ENCODE data around the gene GPR107.

The GPR107 gene

DNA sequence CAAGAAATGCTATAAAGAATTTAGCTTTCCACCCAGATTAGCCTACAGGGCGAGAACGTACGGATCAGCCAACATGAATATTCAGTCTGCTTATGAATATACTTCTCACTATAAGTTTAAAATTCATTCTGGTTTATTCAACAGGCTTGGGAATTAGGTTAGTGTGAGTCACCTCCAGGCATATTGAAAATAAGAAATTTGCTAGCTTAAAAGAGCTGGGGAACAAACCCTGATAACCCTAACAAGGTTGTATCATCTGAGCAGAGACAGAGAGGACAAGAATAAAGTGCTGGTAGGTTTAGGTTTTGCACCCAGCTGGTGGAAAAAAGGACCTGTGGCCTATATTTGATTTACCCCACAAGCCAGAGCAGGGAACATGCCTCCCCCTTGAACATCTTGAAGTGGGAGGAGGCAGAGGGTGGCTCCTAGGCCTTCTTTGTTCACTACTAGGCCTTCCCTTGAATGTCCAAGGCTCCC is 23.0 kb upstream of the GPR107 start:
- TF ChIP-seq, protein P1, sequence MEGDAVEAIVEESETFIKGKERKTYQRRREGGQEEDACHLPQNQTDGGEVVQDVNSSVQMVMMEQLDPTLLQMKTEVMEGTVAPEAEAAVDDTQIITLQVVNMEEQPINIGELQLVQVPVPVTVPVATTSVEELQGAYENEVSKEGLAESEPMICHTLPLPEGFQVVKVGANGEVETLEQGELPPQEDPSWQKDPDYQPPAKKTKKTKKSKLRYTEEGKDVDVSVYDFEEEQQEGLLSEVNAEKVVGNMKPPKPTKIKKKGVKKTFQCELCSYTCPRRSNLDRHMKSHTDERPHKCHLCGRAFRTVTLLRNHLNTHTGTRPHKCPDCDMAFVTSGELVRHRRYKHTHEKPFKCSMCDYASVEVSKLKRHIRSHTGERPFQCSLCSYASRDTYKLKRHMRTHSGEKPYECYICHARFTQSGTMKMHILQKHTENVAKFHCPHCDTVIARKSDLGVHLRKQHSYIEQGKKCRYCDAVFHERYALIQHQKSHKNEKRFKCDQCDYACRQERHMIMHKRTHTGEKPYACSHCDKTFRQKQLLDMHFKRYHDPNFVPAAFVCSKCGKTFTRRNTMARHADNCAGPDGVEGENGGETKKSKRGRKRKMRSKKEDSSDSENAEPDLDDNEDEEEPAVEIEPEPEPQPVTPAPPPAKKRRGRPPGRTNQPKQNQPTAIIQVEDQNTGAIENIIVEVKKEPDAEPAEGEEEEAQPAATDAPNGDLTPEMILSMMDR (IDR thresholded peaks at IDR 0.05; ENCODE audit: extremely low read depth, missing control alignments) = no peak
- DNase-seq (ENCODE audit: low spot score) = no peak

DNA sequence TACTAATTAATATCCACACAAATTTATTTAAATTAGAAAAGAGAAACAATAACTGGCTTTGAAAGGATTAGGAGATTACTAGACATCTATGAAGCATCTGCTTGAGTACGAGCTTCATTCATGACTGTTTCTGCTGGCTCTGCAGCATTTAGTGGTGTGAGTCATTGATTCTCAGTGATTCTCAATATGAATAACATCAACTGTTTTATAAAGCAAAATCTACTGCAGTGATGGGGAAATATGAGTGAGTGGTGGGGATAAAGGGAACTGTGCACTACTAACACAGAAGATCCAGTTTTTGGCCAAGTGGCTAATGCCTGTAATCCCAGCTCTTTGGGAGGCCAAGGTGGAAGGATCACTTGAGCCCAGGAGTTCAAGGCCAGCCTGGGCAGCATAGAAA is 19.1 kb upstream of the GPR107 start:
- TF ChIP-seq, protein P1 (IDR thresholded peaks at IDR 0.05; ENCODE audit: extremely low read depth, missing control alignments) = no peak
- DNase-seq (ENCODE audit: low spot score) = no peak

DNA sequence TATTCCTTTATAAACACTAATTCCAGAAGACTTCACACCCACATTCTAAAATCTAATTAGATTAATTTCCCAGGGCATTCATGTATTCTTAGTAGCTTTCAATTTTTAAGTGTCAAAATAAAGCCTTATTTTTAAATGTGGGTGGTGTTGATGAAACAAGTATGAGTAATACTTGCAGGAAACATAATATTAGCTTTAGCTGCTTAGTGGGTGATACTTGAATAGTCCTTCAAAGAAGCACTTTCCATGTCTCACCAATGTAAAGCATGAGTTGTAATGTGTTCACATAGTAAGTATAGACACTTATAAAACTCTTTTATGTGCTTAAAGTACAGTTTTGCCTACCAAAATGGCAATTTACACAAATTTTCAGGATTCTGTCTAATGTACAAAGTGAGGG is 17.6 kb upstream of the GPR107 start:
- no peak for DNase-seq (ENCODE audit: low spot score)
- TF ChIP-seq, protein P1 (IDR thresholded peaks at IDR 0.05; ENCODE audit: extremely low read depth, missing control alignments) = no peak

DNA sequence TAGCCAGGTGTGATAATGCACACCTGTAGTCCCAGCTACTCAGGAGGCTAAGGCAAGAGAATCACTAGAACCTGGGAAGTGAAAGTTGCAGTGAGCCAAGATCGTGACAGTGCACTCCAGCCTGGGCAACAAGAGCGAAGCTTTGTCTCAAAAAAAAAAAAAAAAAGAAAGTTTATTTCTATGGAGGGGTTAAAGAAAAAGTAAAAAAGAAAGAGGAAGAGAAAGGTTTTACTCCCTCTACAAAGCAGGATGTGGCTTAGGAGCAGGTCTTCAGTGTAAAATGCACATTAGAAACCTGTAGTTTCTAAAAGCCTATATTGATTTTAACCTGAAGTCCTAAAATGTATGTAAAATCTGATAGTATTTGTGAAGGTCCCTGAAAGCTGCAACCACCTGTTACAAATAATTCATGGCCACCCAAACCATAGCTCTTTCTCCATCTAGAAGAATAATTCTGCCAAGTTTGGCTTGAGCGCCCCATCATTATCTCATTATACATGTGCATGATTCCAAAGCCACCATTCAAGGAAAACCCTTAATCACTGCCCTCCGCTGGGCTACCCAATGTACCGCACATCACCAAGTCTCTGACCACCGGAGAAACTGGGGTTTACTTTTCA is 14.1 kb upstream of the GPR107 start:
- TF ChIP-seq, protein P1 (IDR thresholded peaks at IDR 0.05; ENCODE audit: extremely low read depth, missing control alignments) = no peak
- peak; percentile 35 for DNase-seq (ENCODE audit: low spot score)

DNA sequence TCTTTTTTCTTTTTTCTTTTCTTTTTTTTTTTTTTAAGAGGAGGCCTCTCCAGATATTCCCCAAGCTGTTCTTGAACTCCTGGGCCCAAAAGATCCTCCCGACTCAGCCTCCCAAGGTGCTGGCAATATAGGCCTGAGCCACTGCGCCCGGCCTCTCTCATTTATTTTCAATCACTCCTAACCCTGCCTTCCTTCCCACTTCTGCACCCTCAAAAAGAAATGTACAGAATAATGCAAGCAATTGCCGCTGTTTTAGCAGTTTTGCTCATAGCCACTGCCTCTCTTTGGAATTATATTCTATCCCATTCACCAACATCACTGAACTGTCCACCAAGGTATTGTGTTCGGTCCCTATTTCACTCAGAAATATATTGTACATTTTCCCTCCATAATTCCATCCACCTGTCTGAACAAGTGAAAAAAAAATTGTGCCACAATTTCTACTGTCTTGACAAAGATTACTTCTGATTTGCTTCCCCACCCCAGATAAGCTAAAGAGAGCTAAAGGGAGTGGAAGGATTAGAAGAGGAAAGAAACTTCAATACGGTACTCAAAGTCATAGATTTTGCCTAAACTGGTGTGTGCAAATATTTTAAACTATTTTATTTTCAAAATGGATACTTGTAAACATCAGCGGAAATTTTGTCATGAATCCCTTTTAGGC is 12.6 kb upstream of the GPR107 start:
- TF ChIP-seq, protein P1 (IDR thresholded peaks at IDR 0.05; ENCODE audit: extremely low read depth, missing control alignments) = no peak
- no peak for DNase-seq (ENCODE audit: low spot score)

DNA sequence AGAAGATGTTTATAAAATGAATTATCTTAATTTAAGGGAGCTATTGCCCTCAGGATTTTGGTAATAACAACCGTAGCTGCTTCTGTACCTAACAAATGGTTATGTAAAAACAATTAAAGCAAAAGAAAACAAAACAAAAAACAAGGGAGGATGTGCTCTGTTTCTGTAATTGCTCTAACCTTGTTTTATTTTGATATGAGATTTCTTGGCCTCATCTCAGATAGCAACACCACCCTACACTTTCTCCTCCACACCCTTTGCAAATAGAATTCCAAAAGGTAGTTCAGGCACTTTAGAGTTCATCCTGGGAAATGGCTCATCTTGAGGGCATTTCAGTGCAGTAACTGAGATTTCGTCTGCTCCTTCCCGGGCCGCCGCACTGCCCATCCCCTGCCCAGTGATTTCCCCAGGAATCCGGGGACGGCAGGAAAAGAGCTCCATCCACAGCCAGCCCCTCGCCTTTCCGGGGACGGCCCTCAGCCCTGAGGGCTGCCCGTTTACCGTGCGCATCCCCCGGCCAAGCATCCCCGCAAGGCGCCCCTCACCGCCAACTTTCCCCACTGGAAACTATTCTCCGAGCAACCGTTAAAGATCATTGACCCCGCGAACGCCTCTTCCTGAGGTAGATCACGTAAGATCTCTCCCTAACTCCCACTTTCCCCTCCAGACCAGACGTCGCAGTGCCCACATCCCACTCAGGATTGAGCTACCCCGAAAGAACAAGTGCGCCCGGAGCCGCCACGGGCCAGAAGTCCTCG is 11.9 kb upstream of the GPR107 start:
- TF ChIP-seq, protein P1 (IDR thresholded peaks at IDR 0.05; ENCODE audit: extremely low read depth, missing control alignments) = no peak
- DNase-seq (ENCODE audit: low spot score) = no peak

DNA sequence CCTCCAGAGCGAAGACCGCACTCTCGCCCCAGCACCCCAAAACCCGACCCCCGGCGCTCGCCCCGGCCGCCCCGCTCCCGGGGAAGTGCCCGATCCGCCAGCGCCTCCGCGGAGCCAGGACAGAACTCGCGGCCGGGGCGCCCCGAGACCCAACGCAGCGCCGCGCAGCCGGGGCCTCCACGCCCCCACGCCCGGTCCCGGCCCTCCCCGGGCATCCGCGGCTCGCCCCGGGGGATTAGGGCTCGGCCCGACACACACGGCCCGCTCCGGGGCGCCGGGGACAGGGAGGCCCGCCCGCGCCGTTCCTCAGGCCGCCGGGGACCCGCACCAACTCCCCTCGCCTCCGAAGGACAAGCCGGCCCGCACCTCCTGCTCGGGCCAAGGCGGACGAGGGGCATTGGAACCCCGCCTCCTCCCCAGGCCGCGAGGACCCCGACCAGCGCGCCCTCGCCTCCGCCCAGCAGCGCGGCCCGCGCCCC is 11.3 kb upstream of the GPR107 start:
- DNase-seq (ENCODE audit: low spot score) = peak; percentile 31

More for the DNA sequence above, 11.3 kb upstream of the GPR107 start:
- TF ChIP-seq, protein P1 (IDR thresholded peaks at IDR 0.05; ENCODE audit: extremely low read depth, missing control alignments) = no peak

Measured in GM20000 (cell line).